DMS53 treated with DMSO at 0.1 percent for 48 hours (cell line): ENCODE results near the gene SRM.
A peak's percentile ranks its signal among the peaks of the same experiment; 100 is the strongest.
"Not testable (repeated sequence)": the region's sequence is repeated elsewhere in the genome, so short reads cannot be mapped to it uniquely, and the experiment has no call there.

Experiments used
- DNase-seq: peaks from one replicate; lab custom pipeline; 2025; ENCODE audit not compliant: unreplicated experiment; lab: John Stamatoyannopoulos, UW

SRM gene

DNA sequence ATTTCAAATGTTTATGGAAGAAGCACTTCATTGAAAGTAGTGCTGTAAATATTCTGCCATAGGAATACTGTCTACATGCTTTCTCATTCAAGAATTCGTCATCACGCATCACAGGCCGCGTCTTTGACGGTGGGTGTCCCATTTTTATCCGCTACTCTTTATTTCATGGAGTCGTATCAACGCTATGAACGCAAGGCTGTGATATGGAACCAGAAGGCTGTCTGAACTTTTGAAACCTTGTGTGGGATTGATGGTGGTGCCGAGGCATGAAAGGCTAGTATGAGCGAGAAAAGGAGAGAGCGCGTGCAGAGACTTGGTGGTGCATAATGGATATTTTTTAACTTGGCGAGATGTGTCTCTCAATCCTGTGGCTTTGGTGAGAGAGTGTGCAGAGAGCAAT is 36.6 kb downstream of the SRM start:
- DNase-seq = no peak

DNA sequence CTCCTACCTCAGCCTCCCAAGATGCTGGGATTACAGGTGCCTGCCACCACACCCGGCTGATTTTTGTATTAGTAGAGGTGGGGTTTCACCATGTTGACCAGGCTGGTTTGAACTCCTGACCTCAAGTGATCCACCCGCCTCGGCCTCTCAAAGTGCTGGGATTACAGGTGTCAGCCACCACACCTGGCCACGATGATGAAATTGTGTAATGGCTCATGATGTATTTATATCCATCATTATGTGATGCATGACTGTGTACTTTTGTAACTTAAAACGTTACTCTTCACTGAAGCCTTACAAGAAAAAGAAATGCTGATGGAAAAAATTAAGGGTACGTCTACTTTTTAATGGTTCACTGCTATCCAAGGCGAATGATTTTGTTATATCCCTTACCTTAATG is 39.8 kb downstream of the SRM start:
- no peak for DNase-seq

DNA sequence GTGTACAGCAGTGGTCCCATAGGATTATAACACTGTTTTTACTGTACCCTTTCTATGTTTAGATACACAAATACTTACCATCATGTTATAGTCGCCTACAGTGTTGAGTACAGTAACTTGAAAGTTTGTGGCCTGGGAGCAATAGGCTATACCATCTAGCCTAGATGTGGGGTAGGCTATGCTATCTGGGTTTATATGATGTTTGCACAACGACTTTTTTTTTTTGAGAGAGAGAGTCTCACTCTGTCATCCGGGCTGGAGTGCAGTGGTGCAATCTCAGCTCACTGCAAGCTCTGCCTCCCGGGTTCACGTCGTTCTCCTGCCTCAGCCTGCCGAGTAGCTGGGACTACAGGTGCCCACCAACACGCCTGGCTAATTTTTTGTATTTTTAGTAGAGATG is 40.5 kb downstream of the SRM start:
- DNase-seq = not testable (repeated sequence)

DNA sequence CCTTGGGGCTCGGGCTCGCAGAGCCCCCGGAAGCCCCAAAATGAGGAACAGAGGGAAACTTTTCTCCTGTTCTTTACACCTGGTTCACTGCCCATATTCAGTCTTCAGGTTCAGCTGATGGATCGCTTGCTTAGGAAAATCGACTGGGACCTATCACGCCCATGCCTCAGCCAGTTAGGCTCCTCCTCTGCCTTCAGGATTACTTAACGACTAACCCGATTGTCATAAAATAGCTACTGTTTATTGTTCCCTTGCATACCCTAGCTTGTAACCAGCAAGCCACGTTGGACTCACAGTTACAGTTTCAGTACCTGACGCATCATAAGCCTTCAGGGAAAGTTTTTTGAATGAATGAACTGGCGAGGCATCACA is 46.7 kb downstream of the SRM start:
- DNase-seq = no peak

DNA sequence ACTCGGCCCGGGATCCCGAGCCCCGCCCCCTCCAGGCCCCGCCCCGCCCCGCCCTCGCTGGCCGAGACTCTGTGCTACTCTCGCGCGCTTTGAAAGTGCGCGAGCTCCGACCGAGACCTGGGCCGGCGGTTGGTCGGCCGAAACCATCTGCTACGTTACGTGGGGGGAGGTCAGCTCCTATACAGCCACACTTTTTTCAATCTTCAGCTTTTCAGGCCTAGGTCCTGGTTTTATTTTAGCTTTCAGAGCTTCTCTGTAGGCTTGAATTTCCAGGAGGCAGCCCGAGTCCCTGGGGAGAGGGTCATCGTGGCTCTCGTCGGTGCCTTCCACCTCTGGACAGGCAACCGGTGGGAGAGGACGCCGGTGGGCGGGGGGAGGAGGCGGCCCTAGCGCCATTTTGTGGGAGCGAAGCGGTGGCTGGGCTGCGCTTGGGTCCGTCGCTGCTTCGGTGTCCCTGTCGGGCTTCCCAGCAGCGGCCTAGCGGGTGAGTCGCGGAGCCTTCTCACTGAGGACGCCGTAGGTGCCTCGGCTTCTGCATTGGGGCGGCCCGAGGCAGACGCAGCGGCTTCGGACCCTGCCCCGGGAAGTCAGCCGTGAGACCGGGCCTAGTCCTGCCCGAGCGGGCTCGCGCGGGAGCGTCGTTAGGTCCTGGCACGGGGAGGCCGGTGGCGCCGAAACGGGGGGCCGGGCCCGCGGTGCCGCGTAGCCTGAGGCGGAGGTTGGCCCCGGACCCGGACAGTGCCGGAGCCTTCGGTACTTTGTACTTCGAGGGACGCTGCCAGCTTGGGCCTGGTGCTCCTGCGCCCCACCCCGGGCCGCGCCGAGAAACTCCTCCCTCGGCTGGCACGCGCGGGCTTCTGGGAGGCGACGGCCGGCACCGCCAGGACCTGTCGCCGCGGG is 47.3 kb downstream of the SRM start, which contains the start of gene TARDBP:
TSS of gene TARDBP (plus strand) at position 395 of the 900 bp plus-strand sequence. CDS start 1,074 bp downstream, outside the sequence.
- peak; percentile 85 for DNase-seq
